ENCODE data around the gene ZNF30. TPM values are rescaled to one million over a fixed set of nuclear protein-coding genes. Genes with fewer than 3 reads are reported as not detected.
"Not testable (repeated sequence)": the region's sequence is repeated elsewhere in the genome, so short reads cannot be mapped to it uniquely, and the experiment has no call there.

The ZNF30 gene
- total RNA-seq, 1 donor: 2.3 TPM

GRCh38 chr19:34991542-34992333, 65.0 kb downstream of the ZNF30 start:
- Histone ChIP-seq H3K9me3 (ENCODE audit: low read depth, low read length) (no peaks in the 10 kb centered on the region), H3K4me3 (ENCODE audit: low read length) (no peak overlapping the region), H3K4me1 (ENCODE audit: insufficient read depth, low read length) (peaks cover 51% of the 10 kb centered on the region), H3K27me3 (ENCODE audit: insufficient read depth, low read length) (no peaks in the 10 kb centered on the region)

GRCh38 chr19:34992582-34992981, 65.9 kb downstream of the ZNF30 start:
- peaks cover 60% of the 10 kb centered on the region for H3K4me1 ChIP-seq (ENCODE audit: insufficient read depth, low read length)
- H3K4me3 ChIP-seq (ENCODE audit: low read length); H3K9me3 ChIP-seq (ENCODE audit: low read depth, low read length); H3K27me3 ChIP-seq (ENCODE audit: insufficient read depth, low read length): not testable (repeated sequence)

- Histone ChIP-seq H3K27me3 (ENCODE audit: insufficient read depth, low read length) (no peaks in the 10 kb centered on the region), H3K9me3 (ENCODE audit: low read depth, low read length) (no peaks in the 10 kb centered on the region), H3K4me1 (ENCODE audit: insufficient read depth, low read length) (peaks cover 70% of the 10 kb centered on the region), H3K4me3 (ENCODE audit: low read length) (no peak overlapping the region)
Measured at GRCh38 chr19:34994286-34994642, 67.6 kb downstream of the ZNF30 start.

Other genes with a start within 250 kb of the ZNF30 start
- 0.10 TPM for gene SCGB2B2, start 249.7 kb upstream of the ZNF30 start, total RNA-seq
- gene ZNF302, start 249.2 kb upstream of the ZNF30 start, total RNA-seq: 7.7 TPM
- 5.6 TPM for gene ZNF181, start 192.7 kb upstream of the ZNF30 start, total RNA-seq
- 2.3 TPM for gene ZNF599, start 153.7 kb upstream of the ZNF30 start, total RNA-seq
- gene ZNF792, start 37.3 kb downstream of the ZNF30 start, total RNA-seq: 10.2 TPM
- gene GRAMD1A, start 73.4 kb downstream of the ZNF30 start, total RNA-seq: 61.5 TPM
- 0.73 TPM for gene SCN1B, start 103.6 kb downstream of the ZNF30 start, total RNA-seq
- 0.10 TPM for gene HPN, start 114.8 kb downstream of the ZNF30 start, total RNA-seq
- not detected for gene FXYD3, start 188.9 kb downstream of the ZNF30 start, total RNA-seq
- gene LGI4, start 208.2 kb downstream of the ZNF30 start, total RNA-seq: 0.31 TPM
- 0.42 TPM for gene FXYD1, start 211.9 kb downstream of the ZNF30 start, total RNA-seq
- 1.4 TPM for gene FXYD7, start 216.4 kb downstream of the ZNF30 start, total RNA-seq
- gene FXYD5, start 227.8 kb downstream of the ZNF30 start, total RNA-seq: 179 TPM

Measured in mononuclear cell (primary cell).